GM21367 (cell line): ENCODE data around the gene GPA33.
A peak's percentile ranks its signal among the peaks of the same experiment; 100 is the strongest.
"Not testable (repeated sequence)": the region's sequence is repeated elsewhere in the genome, so short reads cannot be mapped to it uniquely, and the experiment has no call there.

ENCODE experiments used
- ATAC-seq: cut with Tn5 transposase; IDR thresholded peaks from one replicate; pipeline ENCODE4 v1.9.1; 2021; ENCODE audit not compliant: unreplicated experiment

GPA33 gene

DNA sequence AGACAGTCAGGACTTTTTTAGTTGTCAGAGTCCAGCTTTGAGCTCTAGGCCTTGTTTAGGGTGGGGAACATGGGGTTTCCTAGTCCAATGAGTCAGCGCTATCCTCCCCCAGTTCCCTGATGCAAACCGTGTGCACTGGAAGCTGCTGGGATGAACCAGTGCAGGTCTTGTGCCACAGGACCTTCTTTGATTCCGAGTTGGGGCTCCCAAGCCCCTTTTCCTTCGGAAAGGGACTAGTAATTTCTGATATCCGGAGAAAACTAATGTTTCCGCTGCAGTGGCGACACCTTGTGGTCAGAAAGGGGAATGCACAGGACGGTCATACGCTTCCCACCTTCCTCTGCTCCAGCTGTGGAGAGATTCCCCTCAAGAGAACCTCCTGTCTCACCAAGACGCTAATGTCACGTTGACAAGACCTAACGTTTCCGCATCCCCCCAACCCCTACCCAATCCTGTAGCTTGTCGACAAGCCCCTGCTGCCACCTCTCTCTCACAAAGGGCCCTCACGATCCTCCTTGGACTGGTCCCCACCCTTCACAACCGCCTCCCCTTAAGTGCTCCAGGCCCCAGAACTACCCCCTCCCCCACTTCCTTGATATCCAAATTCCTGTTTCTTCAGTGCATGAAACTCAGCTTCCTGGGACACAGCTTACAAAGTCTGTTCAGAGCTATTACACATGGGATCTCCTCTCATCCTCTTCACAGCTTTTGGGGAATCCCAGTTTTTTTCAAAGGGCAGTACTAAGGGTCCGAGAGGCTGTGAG, 30.9 kb downstream of the GPA33 start:
- no peak for ATAC-seq

DNA sequence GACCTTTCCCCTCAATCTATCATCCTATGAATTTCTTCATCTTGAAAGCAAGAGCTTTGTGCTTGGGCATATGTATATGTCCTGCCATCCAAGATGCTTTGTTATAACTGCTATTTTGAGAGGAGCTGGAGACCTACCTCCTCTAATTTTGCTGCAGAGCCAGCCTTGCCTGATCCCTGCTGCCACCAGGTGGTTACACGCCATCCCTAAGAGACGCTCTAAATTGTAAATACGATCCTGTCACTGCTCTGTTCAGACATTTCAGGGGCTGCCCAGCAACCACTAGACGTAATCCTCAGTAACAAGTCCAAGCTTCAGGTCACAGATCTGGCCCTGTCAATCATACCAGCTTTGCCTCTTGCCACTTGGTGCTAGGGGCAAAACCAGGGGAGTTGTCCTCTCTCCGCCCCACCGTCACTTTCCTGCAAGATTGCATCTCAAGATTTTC, 32.9 kb downstream of the GPA33 start:
- peak; percentile 75 for ATAC-seq

DNA sequence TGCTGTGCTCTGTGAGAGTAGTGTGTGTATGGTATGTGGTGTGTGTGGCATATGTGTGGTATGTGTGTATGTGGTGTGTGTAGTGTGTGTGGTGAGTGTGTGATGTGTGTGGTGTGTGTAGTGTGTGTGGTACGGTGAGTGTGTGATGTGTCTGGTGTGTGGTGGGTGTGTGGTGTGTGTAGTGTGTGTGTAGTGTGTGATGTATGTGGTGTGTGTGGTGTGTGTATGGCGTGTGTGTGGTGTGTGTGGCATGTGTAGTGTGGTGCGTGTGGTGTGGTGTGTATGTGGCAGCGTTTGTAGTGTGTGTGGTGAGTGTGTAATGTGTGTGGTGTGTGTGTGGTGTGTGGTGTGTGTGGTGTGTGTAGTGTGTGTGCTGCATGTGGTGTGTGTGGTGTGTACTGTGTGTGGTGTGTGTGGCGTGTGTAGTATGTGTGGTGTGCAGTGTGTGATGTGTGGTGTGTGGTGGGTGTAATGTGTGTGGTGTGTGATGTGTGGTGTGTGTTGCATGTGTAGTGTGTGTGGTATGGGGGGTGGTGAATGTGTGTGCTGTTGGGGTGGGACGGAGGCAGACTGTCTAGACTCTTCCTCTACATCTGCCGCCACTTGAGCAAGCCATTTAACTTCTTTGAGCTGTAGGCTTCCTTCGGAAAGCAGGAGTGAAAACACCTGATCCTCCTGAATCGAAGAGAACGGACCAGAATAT, 33.5 kb downstream of the GPA33 start:
- ATAC-seq = no peak

DNA sequence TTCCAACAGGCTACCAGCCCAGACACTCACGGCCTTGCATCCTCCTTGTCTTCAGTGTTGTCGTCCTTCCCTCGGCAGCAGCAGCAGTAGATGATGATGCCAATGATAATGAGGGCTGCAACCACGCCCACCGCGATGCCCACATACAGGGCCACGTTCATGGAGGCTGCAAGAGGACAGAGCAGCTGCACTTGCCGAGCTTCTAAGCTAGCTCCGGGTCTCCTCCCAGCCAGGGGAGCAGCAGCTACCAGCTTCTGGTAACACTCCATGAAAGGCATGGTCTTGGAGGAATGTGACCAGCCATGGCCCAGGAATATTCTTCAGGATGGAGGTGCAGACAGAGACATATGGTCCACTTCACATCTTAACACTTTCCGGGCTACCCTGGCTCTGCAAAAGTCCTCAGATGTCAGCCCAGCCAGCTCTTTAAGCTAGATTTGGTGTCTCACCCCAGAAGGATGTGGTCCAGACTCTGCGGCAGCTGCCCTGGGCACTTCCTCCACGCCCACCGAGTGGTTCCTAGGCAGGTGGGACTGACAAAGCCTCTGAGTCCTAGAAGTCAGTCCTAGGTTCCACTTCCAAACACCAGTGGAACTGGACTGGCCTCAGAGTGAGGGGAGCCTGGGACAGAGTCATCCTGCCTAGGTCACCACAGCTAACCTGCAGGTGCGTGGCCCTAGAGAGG, 35.1 kb downstream of the GPA33 start:
- no peak for ATAC-seq

DNA sequence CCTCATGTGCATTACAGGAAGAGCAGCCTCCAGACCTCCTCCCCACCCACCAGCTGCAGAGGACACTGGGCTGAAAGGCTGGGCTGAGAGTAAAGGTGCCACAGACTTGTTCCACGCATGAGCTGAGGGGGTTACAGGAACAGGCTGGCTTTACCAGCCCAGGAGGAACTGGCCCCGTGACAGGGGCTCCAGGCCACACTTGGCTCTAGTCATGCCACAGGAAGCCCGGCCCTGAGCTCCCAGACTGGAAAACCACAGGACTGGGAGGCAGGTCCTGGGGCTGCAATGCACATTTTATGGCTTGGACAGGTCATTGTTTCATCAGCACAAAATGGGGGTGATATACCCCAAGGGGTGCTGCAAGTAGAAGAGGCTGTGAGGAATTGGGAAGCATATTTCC, 35.6 kb downstream of the GPA33 start:
- no peak for ATAC-seq

DNA sequence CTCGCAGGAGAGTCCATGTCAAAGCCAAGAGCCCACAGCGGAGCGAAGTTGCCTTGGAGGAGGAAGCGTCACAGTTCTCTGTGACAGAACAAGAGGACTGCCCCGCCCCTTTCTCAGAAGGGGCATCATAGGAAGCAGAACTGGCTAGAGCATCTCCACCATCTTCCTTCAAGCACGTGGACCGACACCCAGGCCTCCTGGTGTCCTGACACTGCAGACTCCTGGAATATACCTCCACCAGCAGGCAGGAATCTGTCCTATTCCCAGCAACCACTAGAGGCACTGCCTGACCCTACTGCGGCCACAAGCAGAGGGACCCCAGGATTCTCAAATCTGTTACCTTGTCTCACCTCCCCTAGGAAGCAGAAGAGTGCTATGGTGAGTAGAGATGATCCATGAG, 37.8 kb downstream of the GPA33 start:
- no peak for ATAC-seq

DNA sequence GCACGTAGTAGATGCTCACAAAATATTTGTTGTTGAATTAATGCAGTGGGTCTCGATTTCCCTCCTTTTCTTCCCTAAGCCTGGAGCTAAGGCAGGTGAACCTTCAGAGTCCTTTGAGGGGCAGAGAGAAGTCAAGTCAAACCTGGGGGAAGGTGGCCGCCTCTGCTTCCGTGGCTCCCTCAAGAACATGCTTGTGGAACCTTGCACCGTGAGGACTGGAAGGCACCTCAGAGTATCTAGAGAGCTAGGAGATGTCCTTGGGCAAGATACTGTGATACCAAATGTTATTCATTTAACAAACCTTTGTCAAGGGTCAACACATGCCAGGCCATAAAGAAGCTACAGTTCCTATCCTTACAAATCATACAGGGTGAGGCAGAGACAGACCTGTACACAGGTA, 38.3 kb downstream of the GPA33 start:
- ATAC-seq = no peak

DNA sequence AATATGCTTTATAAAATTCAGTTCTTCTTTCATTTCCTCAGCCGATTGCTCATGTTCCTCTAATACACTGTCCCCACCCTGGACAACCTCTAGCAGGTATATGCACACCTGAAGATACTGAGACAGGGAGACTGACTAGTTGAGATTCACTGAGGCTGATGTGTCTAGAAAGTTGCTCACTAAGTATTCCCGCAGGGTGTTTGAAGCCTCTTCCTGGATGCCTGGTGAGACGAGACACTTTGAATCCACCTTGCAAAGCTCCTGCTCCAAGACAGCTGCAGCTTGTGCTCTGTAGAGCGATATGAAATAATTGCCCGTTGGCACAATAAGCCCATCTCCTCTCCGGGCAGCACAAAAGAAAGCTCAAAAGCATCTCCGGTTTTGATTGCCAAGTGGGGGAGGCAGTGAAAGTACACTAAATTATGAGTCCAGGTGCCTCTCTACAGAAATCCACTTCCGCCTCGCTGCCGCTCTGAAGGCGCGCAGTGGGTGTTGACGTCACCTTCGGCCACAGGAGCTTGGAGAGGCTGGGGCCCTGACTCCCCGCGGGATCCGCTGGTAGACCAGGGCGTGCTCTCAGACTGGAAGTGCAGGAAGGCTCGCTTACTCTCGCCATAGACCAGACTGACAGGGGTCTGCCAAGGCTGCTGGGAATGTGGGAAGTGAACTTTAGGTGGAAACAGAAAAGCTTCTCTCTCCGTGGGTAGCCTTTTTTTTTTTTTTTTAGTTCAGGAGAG, 46.3 kb downstream of the GPA33 start:
- ATAC-seq = peak; percentile 97

DNA sequence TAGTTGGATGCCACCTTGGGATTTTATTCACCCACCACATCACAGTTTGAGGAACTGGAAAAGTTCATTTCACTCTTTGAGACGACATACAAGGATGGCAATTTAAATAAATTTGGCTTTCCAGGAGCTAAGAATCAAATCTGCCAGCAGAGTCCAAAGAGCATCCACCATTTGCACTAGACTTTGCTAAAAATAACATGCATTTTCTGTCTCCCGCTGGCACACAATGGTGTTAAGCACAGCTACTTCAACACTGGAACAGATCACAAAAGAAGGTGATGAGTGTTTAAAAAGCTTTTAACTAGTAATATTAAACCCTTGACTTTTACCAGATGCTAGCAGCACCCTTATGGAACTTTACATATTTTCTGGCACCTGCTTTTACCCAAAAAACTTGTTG, 56.5 kb downstream of the GPA33 start:
- ATAC-seq = no peak

DNA sequence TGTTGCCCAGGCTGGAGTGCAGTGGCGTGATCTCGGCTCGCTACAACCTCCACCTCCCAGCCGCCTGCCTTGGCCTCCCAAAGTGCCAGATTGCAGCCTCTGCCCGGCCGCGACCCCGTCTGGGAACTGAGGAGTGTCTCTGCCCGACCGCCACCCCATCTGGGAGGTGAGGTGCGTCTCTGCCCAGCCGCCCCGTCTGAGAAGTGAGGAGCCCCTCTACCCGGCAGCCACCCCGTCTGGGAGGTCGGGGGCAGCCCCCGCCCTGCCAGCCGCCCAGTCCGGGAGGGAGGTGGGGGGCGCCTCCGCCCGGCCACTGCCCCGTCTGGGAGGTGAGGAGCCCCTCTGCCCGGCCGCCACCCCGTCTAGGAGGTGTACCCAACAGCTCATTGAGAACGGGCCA, 60.6 kb downstream of the GPA33 start:
- ATAC-seq = not testable (repeated sequence)

DNA sequence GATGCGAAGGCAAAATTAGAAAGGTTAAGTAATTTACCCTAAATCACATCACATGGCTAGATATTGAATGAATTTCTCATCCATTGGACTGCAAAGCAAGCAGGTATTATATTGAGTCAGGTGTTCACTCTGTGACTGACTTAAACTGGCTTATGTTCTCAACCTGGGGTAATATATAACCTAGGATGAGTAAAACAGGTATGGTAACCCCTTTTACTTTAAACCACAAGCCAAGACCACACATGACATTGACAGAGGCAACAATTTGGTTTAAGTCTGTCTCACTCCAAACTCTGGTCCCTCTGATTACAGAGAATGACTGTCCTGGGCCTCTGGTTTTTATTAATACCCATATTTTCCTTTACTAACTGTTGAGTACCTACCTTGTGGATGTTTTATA, 67.8 kb downstream of the GPA33 start:
- ATAC-seq = no peak

DNA sequence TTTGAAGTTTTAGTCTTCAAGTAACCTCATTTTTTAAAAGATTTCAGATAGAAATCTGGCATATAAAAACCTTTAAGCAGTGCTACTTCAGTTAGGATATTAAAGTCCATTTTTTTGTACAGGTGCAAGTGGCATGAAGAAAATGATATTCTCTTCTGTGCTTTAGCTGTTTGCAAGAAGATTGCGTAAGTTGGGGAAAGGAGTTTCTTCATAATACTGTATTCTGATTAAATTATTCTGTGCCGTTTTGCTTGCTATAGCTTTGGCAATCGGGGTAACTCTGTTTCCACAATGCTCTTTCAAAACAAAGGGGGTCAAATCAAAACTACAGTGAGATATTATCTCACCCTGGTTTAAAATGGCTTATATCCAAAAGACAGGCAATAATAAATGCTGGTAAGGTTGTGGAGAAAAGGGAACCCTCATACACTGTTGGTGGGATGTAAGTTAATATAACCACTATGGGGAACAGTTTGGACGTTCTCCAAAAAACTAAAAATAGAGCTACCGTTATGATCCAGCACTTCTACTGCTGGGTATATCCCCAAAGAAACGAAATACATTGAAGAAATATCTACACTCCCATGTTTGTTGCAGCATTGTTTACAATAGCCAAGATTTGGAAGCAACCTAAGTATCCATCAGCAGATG, 74.0 kb downstream of the GPA33 start:
- no peak for ATAC-seq

DNA sequence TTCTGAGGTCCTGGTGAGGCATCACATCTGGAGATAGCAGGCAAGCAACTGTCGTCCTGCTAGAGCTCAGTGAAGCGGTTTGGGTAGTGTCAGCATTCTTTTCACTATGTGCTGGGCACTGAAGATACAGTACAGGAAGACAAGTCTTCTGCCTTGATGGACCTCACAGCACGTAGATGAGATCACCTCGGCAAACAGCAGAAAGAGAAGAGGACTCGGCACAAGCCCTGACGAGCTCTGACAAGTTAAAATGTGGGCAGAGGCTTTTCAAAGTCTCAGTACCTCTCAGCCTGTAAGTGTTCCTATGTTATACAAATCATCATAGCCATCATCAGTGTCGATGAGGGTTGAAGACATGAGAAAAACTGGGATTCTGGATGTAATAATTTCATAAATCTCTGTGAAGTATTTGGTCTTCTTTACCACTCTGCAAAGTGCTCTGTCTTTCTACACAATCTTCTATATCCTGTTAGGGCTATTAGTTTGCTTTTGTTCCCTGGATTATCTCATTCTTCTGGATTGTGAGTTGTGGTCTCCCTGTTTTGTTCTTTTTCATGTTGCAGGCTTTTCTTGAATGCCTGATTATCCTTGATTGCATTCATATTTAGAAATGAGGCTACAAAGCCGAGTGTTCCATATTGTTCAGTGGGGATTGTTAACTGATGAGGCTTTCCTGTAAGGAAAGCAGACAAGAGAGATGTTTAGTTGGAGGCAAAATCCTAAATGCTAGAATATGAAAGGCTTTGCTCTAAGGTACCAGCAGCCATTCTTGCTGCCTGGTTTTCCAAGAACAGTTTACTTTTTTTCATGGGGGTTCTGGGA, 76.9 kb downstream of the GPA33 start:
- ATAC-seq = no peak

DNA sequence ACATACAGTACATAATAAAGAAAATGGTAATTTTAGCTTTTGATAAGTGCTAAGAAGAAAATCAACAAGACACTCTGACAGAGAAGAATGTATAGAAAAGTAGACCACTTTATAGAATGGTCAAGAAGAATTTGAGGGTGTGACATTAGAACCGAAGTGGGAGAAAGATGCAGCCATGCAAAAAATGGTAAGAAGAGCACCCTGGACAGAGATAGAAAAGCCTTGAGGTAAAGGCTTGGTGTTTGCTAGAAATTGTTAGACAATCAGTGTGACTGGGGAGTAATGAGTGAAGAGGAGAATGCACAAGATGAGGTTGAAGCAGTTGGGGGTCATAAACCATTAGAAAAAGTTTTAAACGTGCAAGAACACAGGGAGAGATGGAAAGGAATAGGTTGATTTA, 77.6 kb downstream of the GPA33 start:
- no peak for ATAC-seq

DNA sequence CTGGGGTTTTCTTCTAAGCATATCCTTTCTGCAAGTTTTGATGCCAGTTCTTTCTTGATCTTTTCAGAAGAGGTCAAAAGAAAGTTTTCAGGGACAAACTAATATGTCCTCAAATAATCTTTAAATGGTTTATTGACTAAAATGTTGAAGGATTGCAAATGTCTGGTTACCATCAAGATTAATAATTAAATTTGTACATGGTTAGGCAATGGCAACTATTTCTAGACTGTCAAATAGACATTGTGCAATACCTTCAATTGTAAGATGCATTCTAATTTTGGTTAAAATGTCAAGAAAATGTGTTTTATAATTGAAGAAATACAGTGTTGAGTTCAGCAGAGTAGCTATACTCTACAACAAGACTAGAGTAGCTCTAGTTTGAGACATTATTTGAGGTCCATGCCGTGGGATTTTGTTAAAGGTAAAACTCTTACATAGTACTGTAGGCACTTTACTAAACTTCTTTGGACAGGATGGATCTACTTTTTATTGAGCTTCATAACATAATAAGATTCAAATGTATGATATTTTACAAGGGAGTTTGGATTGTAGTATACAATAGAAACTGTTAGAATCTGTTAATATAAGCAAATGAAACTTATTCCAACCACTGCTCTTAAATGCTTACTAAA, 78.5 kb downstream of the GPA33 start:
- no peak for ATAC-seq

DNA sequence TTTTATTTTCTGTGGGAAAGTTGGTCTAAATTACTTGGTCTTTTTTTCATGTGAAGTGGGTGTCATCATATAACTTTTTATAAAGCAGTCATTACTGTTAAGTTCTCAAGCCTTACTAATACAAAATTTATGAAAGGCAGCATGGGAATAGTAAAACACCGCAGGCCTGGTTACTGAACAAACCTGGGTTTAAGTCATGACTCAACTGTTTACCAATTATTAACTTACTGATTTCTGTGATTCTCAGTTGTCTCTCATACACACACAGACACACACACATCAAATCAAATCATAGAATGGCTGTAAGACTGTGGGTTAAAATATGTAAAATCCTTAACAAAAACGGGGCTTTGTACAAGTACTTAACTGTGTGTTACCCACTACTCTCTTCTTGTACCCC, 86.5 kb downstream of the GPA33 start:
- ATAC-seq = no peak
